ENCODE data around the gene DDHD1. TPM values are rescaled to one million over a fixed set of nuclear protein-coding genes. Genes with fewer than 3 reads are reported as not detected.

The DDHD1 gene
- total RNA-seq, 1 donor from 2014 or later = 14.5 TPM

- FAIRE-seq = no peak
- no peaks in the 10 kb centered on the region for H3K27me3 Mint-ChIP-seq (ENCODE audit: low read depth, unreplicated experiment)
- no peaks in the 10 kb centered on the region for H3K4me1 Mint-ChIP-seq (ENCODE audit: low read depth, unreplicated experiment)
- no peak for DNase-seq (ENCODE audit: low read depth)
- Histone ChIP-seq H3K9ac (ENCODE audit: low read length) (no peak overlapping the region), H3K36me3 (ENCODE audit: insufficient read depth, low read length) (no peaks in the 10 kb centered on the region), H4K20me1 (ENCODE audit: insufficient read depth, low read length) (peaks cover 7% of the 10 kb centered on the region), H3K4me2 (ENCODE audit: low read length) (no peak overlapping the region), H3K79me2 (ENCODE audit: insufficient read depth, low read length) (no peaks in the 10 kb centered on the region), H3K27me3 (ENCODE audit: insufficient read depth, low read length) (no peaks in the 10 kb centered on the region), H3K4me1 (ENCODE audit: insufficient read depth, low read length) (no peaks in the 10 kb centered on the region), H2AFZ (ENCODE audit: low read depth, low read length) (no peak overlapping the region), H3K27ac (ENCODE audit: low read depth, low read length) (no peak overlapping the region), H3K9me3 (ENCODE audit: insufficient read depth, low read depth, low read length) (peaks cover 2% of the 10 kb centered on the region), H3K4me3 (ENCODE audit: insufficient read depth, low read depth, low read length) (no peak overlapping the region)
- no peak overlapping the region for H3K4me3 Mint-ChIP-seq (ENCODE audit: unreplicated experiment)
- no peak overlapping the region for H3K27ac Mint-ChIP-seq (ENCODE audit: unreplicated experiment)
- H3K36me3 Mint-ChIP-seq (ENCODE audit: low read depth, unreplicated experiment) = peaks cover 3% of the 10 kb centered on the region
- no peak for TF ChIP-seq CTCF (IDR thresholded peaks at IDR 0.05; ENCODE audit: insufficient read depth, low read depth, low read length)
- TF ChIP-seq EZH2 (IDR thresholded peaks at IDR 0.05; ENCODE audit: insufficient read depth, low read length) = no peak
- peaks cover 3% of the 10 kb centered on the region for H3K9me3 Mint-ChIP-seq (ENCODE audit: unreplicated experiment)
Measured at GRCh38 chr14:53110096-53110495, 43.0 kb downstream of the DDHD1 start.

- TF ChIP-seq CTCF (IDR thresholded peaks at IDR 0.05; ENCODE audit: insufficient read depth, low read depth, low read length) (no peak), EZH2 (IDR thresholded peaks at IDR 0.05; ENCODE audit: insufficient read depth, low read length) (no peak)
- H3K4me1 ChIP-seq (ENCODE audit: insufficient read depth, low read length) = no peaks in the 10 kb centered on the region
- H4K20me1 ChIP-seq (ENCODE audit: insufficient read depth, low read length) = peaks cover 7% of the 10 kb centered on the region
- no peaks in the 10 kb centered on the region for H3K36me3 ChIP-seq (ENCODE audit: insufficient read depth, low read length)
- Mint-ChIP-seq H3K4me3 (ENCODE audit: unreplicated experiment) (no peak overlapping the region), H3K36me3 (ENCODE audit: low read depth, unreplicated experiment) (peaks cover 3% of the 10 kb centered on the region), H3K27me3 (ENCODE audit: low read depth, unreplicated experiment) (no peaks in the 10 kb centered on the region), H3K9me3 (ENCODE audit: unreplicated experiment) (no peaks in the 10 kb centered on the region), H3K27ac (ENCODE audit: unreplicated experiment) (no peak overlapping the region), H3K4me1 (ENCODE audit: low read depth, unreplicated experiment) (no peaks in the 10 kb centered on the region)
- no peak overlapping the region for H3K27ac ChIP-seq (ENCODE audit: low read depth, low read length)
- H3K4me3 ChIP-seq (ENCODE audit: insufficient read depth, low read depth, low read length) = no peak overlapping the region
- DNase-seq (ENCODE audit: low read depth) (no peak), FAIRE-seq (no peak)
- H3K4me2 ChIP-seq (ENCODE audit: low read length) = no peak overlapping the region
- no peaks in the 10 kb centered on the region for H3K79me2 ChIP-seq (ENCODE audit: insufficient read depth, low read length)
- no peak overlapping the region for H2AFZ ChIP-seq (ENCODE audit: low read depth, low read length)
- no peak overlapping the region for H3K9ac ChIP-seq (ENCODE audit: low read length)
- H3K9me3 ChIP-seq (ENCODE audit: insufficient read depth, low read depth, low read length) = peaks cover 2% of the 10 kb centered on the region
- no peaks in the 10 kb centered on the region for H3K27me3 ChIP-seq (ENCODE audit: insufficient read depth, low read length)
Measured at GRCh38 chr14:53109105-53110041, 43.8 kb downstream of the DDHD1 start.

All from astrocyte (in vitro differentiated cells and primary cell).